MM.1S (cell line): ENCODE data around the gene KIAA0319L.

ENCODE experiments used
- DNase-seq: peaks from one replicate; pipeline ENCODE4 v3.0.0-alpha.2; 2015
- H2AFZ ChIP-seq: fragments of 300-600 bp; sonication (generic); 2 replicates; pipeline ENCODE4 v1.6.0; 2016; ENCODE audit warnings: antibody characterized with exemption, low read length
- H3F3A ChIP-seq: fragments of 300-600 bp; sonication (generic); 2 replicates; pipeline ENCODE4 v1.6.1; 2016; ENCODE audit warnings: mild to moderate bottlenecking, antibody characterized with exemption, low read length, moderate library complexity, mixed read lengths; ENCODE audit not compliant: insufficient read depth
- H3K27ac ChIP-seq: fragments of 300-600 bp; sonication (generic); 2 replicates; pipeline ENCODE4 v1.5.1; 2016; ENCODE audit warnings: mild to moderate bottlenecking, low read length
- H3K27me3 ChIP-seq: fragments of 300-600 bp; sonication (generic); replicated peaks from 2 replicates; pipeline ENCODE4 v1.6.0; 2016; ENCODE audit warnings: low read length; ENCODE audit not compliant: insufficient read depth
- H3K36me3 ChIP-seq: fragments of 300-600 bp; sonication (generic); replicated peaks from 2 replicates; pipeline ENCODE4 v1.6.1; 2016; ENCODE audit warnings: mild to moderate bottlenecking, low read length, mixed read lengths; ENCODE audit not compliant: insufficient read depth
- H3K4me1 ChIP-seq: fragments of 300-600 bp; sonication (generic); 2 replicates; pipeline ENCODE4 v1.6.1; 2016; ENCODE audit warnings: low read length, mixed read lengths
- H3K4me2 ChIP-seq: fragments of 300-600 bp; sonication (generic); 2 replicates; pipeline ENCODE4 v1.6.0; 2016; ENCODE audit warnings: low read depth, low read length
- H3K4me3 ChIP-seq: fragments of 300-600 bp; sonication (generic); 2 replicates; pipeline ENCODE4 v1.5.1; 2016; ENCODE audit warnings: low read length, mixed read lengths
- H3K79me2 ChIP-seq: fragments of 300-600 bp; sonication (generic); 2 replicates; pipeline ENCODE4 v1.6.1; 2016; ENCODE audit warnings: mixed run types, low read length, mixed read lengths
- H3K9ac ChIP-seq: fragments of 300-600 bp; sonication (generic); 2 replicates; pipeline ENCODE4 v1.6.1; 2016; ENCODE audit warnings: low read length, mixed read lengths
- H3K9me2 ChIP-seq: fragments of 300-600 bp; sonication (generic); replicated peaks from 2 replicates; pipeline ENCODE4 v1.6.1; 2016; ENCODE audit warnings: mild to moderate bottlenecking, low read length, mixed read lengths; ENCODE audit not compliant: insufficient read depth
- H3K9me3 ChIP-seq: fragments of 300-600 bp; sonication (generic); replicated peaks from 2 replicates; pipeline ENCODE4 v1.6.1; 2016; ENCODE audit warnings: mild to moderate bottlenecking, low read length, mixed read lengths; ENCODE audit not compliant: insufficient read depth
- H4K20me1 ChIP-seq: fragments of 300-600 bp; sonication (generic); 2 replicates; pipeline ENCODE4 v1.6.1; 2016; ENCODE audit warnings: mild to moderate bottlenecking, low read length, moderate library complexity, mixed read lengths; ENCODE audit not compliant: insufficient read depth
- CTCF ChIP-seq: fragments of 300-600 bp; sonication (generic); IDR thresholded peaks from 2 replicates; pipeline ENCODE4 v1.5.1; 2016; ENCODE audit warnings: antibody characterized with exemption, low read length, mixed read lengths
- EZH2 ChIP-seq: fragments of 300-600 bp; sonication (generic); optimal IDR thresholded peaks from 2 replicates; pipeline ENCODE3; 2017; ENCODE audit warnings: low read depth, mild to moderate bottlenecking, antibody characterized with exemption, low read length, mixed read lengths
- EZH2phosphoT487 ChIP-seq: fragments of 300-600 bp; sonication (generic); IDR thresholded peaks from 2 replicates; pipeline ENCODE4 v1.6.1; 2018; ENCODE audit warnings: antibody characterized with exemption, low read length

KIAA0319L gene

GRCh38 chr1:35518183-35518582, 39.0 kb downstream of the KIAA0319L start:
- Histone ChIP-seq H3K27me3 (no peaks in the 10 kb centered on the region), H3K4me1 (no peaks in the 10 kb centered on the region), H3K9ac (no peak overlapping the region), H3K79me2 (peaks cover 45% of the 10 kb centered on the region), H3K4me3 (no peak overlapping the region), H4K20me1 (no peaks in the 10 kb centered on the region), H3K9me3 (no peaks in the 10 kb centered on the region), H3K36me3 (no peaks in the 10 kb centered on the region), H3K27ac (no peak overlapping the region), H3K9me2 (no peaks in the 10 kb centered on the region), H2AFZ (no peak overlapping the region), H3F3A (no peaks in the 10 kb centered on the region), H3K4me2 (no peak overlapping the region)
- TF ChIP-seq CTCF: no peak
- TF ChIP-seq EZH2: no peak
- TF ChIP-seq EZH2phosphoT487: no peak
- no peak for DNase-seq

- no peaks in the 10 kb centered on the region; the same call in 1 of the 2 replicates for H4K20me1 ChIP-seq
- peaks cover 50% of the 10 kb centered on the region for H3K79me2 ChIP-seq
These were observed 45.9 kb downstream of the KIAA0319L start for GRCh38 chr1:35511305-35511704.

GRCh38 chr1:35509558-35509957, 47.6 kb downstream of the KIAA0319L start:
- Histone ChIP-seq H2AFZ (no peak overlapping the region), H3K4me2 (no peak overlapping the region), H3K36me3 (no peaks in the 10 kb centered on the region), H3K4me1 (peaks cover 30% of the 10 kb centered on the region), H3K27me3 (no peaks in the 10 kb centered on the region), H3K9ac (no peak overlapping the region), H3K4me3 (no peak overlapping the region), H3K9me2 (no peaks in the 10 kb centered on the region), H4K20me1 (no peaks in the 10 kb centered on the region; the same call in 1 of the 2 replicates), H3K9me3 (no peaks in the 10 kb centered on the region), H3F3A (peaks cover 26% of the 10 kb centered on the region), H3K79me2 (peaks cover 39% of the 10 kb centered on the region), H3K27ac (no peak overlapping the region)
- no peak for DNase-seq
- TF ChIP-seq CTCF: no peak
- TF ChIP-seq EZH2phosphoT487: no peak
- no peak for TF ChIP-seq EZH2

More at GRCh38 chr1:35511305-35511704, 45.9 kb downstream of the KIAA0319L start:
- H3K27me3 ChIP-seq: no peaks in the 10 kb centered on the region
- H3K4me3 ChIP-seq: no peak overlapping the region
- H3K4me2 ChIP-seq: no peak overlapping the region
- no peak overlapping the region for H3K9ac ChIP-seq
- H3K27ac ChIP-seq: no peak overlapping the region
- H3F3A ChIP-seq: peaks cover 18% of the 10 kb centered on the region
- no peaks in the 10 kb centered on the region for H3K9me2 ChIP-seq
- DNase-seq: no peak
- H2AFZ ChIP-seq: no peak overlapping the region
- H3K36me3 ChIP-seq: no peaks in the 10 kb centered on the region
- TF ChIP-seq EZH2phosphoT487 (no peak), CTCF (no peak), EZH2 (no peak)
- peaks cover 22% of the 10 kb centered on the region for H3K4me1 ChIP-seq
- H3K9me3 ChIP-seq: no peaks in the 10 kb centered on the region
